Stimulated activated naive CD8-positive, alpha-beta T cell treated with anti-CD3 and anti-CD28 coated beads, Interleukin-15, amount 100 ng/mL, for 72 hours (primary cell): ENCODE results near the gene SLC25A34.
A peak's percentile ranks its signal among the peaks of the same experiment; 100 is the strongest.

Experiments used
- ATAC-seq: fragments of 150-1000 bp; cut with Tn5 transposase; 2 replicates; pipeline ENCODE4 v1.10.0; 2021; ENCODE audit warnings: mild to moderate bottlenecking, moderate library complexity
- DNase-seq, 2 donors: peaks; one replicate each; pipeline ENCODE4 v3.0.0; 2021 to 2022
- H3K27ac Mint-ChIP-seq, 2 donors: one replicate each; pipeline ENCODE4 v1.8.0; 2022; ENCODE audit warnings: mild to moderate bottlenecking in 2 of 2, mixed read lengths in 2 of 2, moderate library complexity in 2 of 2
- H3K27me3 Mint-ChIP-seq: one replicate; pipeline ENCODE4 v1.8.0; 2022; ENCODE audit warnings: mixed read lengths
- H3K4me1 Mint-ChIP-seq: one replicate; pipeline ENCODE4 v1.8.0; 2022; ENCODE audit warnings: mild to moderate bottlenecking, mixed read lengths
- H3K4me3 Mint-ChIP-seq, 2 donors: one replicate each; pipeline ENCODE4 v1.8.0; 2022; ENCODE audit warnings: mild to moderate bottlenecking in 2 of 2, mixed read lengths in 2 of 2, moderate library complexity in 1 of 2
- H3K9me3 Mint-ChIP-seq, 2 donors: one replicate each; pipeline ENCODE4 v1.8.0; 2022; ENCODE audit warnings: mixed read lengths in 2 of 2

The SLC25A34 gene

DNA sequence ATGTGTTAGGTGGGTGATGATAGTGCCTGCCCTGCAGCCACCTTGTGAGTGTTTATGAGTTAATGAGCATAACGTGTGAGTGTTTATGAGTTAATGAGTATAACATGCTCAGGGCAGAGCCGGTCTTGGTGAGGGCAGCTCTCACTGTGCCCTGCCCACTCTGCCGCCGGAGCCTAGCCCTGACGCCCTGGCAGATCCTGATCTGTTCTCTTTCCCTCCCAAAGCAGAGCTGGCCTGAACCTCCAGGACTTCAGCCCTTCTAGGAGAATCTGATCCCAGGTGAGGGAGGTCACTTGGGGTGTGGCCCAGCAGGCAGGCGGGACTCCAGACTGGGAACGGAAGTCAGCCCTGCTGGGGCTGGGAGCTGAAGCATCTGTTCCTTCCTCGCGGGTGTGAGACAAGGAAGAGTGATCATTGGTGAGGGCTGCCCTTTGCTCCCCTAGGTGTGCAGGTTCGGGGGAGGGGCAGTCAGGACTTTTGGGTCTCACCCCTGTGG, 28.3 kb downstream of the SLC25A34 start:
- ATAC-seq (no peak), DNase-seq (no peak)
- Mint-ChIP-seq H3K4me1 (no peaks in the 10 kb centered on the region), H3K27ac (no peak overlapping the region), H3K9me3 (no peaks in the 10 kb centered on the region), H3K4me3 (no peak overlapping the region), H3K27me3 (peaks cover 52% of the 10 kb centered on the region)

DNA sequence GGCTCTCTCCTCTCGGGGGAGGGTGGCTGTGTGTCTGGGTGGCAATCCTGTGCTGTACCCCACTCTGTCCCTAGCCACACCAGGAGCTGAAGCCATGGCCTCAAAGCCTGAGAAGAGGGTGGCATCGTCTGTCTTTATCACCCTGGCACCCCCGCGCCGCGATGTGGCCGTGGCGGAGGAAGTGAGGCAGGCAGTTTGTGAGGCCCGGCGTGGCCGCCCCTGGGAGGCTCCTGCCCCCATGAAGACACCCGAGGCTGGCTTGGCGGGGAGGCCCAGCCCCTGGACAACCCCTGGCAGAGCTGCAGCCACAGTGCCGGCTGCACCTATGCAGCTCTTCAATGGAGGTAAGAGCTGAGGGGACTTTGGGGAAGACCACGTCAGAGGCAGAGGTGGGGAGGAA, 28.8 kb downstream of the SLC25A34 start:
- Mint-ChIP-seq H3K9me3 (no peaks in the 10 kb centered on the region), H3K4me3 (no peak overlapping the region), H3K27ac (no peak overlapping the region), H3K4me1 (no peaks in the 10 kb centered on the region), H3K27me3 (peaks cover 46% of the 10 kb centered on the region)
- no peak for ATAC-seq
- no peak for DNase-seq

DNA sequence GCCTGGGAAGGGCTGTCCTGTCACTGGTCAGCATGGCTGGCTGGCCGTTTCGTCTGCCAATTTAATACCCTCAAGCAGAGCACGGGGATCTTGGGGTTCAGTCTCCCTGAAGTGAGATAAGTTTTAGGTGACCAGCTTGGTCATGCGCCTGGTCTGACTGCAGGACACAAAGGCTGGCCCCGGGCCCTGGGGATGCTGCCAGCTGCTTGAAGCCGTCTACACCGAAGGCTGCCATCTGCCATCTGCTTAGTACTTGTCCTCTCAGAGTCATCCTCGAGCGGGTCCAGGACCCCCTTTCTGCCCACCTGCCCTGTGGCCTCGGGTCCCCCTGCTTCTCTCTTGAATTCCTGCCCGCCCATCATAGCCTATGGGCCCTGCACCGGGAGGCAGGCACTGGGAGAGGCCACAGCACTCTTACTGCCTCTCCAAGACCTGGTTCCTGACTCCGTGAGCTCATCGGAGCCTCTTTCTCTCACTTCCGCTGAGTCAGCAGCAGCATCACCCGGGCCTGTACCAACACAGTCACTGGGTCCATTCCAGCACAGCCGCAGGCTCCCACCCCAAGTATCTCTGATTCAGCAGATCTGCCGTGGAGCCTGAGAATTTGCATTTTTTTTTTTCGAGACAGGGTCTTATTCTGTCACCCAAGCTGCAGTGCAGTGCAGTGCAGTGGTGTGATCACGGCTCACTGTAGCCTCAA, 29.6 kb downstream of the SLC25A34 start:
- Mint-ChIP-seq H3K4me3 (no peak overlapping the region), H3K27ac (peak overlapping the region in 1 of 2 donors; percentile 16), H3K9me3 (no peaks in the 10 kb centered on the region), H3K27me3 (peaks cover 43% of the 10 kb centered on the region), H3K4me1 (no peaks in the 10 kb centered on the region)
- no peak for ATAC-seq
- no peak for DNase-seq

DNA sequence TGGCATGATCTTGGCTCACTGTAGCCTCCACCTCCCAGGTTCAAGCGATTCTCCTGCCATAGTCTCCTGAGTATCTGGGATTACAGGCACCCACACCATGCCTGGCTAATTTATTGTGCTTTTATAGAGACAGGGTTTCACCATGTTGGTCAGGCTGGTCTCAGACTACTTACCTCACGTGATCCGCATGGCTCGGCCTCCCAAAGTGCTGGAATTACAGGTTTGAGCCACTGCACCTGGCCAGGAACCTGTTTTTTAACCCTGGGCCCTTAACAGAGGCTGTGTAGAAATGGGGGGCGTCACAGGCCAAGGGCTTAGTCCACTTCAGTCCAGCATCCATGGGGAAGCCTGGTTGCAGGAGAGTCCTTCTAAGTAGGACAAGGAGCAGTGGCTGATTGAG, 31.9 kb downstream of the SLC25A34 start:
- Mint-ChIP-seq H3K27ac (no peak overlapping the region), H3K27me3 (peaks cover 39% of the 10 kb centered on the region), H3K9me3 (no peaks in the 10 kb centered on the region), H3K4me1 (no peaks in the 10 kb centered on the region), H3K4me3 (no peak overlapping the region)
- ATAC-seq (no peak), DNase-seq (no peak)

DNA sequence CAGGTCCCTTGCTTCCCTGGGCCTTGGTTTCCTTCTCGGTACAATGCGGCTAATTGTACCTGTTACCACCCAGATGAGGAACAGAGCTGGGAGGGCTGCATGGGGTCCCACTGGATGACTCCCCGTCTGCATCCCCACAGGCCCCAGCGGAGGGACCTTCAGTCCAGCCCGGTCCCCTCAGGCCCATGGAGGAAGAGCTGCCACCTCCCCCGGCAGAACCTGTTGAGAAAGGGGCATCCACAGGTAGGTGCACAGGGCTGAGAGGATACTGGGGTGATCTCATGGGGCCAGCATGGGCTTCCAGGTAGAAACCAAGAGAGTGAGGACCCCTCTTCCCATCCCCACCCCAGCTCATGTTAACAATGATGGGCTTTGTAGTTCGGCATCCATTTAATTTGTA, 32.3 kb downstream of the SLC25A34 start:
- Mint-ChIP-seq H3K27ac (no peak overlapping the region), H3K4me1 (no peaks in the 10 kb centered on the region), H3K4me3 (no peak overlapping the region), H3K27me3 (peaks cover 39% of the 10 kb centered on the region), H3K9me3 (no peaks in the 10 kb centered on the region)
- ATAC-seq (no peak), DNase-seq (no peak)

DNA sequence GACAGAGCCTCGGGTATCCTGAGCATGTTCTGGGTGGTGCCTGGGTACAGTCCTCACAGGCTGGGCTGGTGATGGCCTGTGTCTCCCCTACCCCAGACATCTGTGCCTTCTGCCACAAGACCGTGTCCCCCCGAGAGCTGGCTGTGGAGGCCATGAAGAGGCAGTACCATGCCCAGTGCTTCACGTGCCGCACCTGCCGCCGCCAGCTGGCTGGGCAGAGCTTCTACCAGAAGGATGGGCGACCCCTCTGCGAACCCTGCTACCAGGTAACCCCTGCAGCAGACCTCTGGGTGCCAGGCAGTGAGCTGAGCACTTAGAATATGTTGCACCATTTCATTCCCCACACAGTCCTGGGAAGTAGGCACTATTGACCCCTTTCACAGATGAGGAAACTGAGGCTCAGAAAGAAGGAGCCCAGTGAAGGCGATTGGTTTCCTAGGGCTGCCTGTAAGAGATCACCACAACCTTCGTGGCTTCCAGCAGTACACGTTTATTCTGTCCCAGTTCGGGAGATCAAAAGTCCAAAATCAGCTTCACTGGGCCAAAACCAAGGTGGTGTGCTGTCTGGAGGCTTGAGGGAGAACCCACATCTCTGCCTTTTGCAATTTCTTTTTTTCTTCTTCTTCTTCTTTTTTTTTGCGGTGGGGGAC, 34.4 kb downstream of the SLC25A34 start:
- Mint-ChIP-seq H3K4me1 (no peaks in the 10 kb centered on the region), H3K27me3 (peaks cover 27% of the 10 kb centered on the region), H3K9me3 (no peaks in the 10 kb centered on the region), H3K27ac (peak overlapping the region in 1 of 2 donors; percentile 72), H3K4me3 (no peak overlapping the region)
- ATAC-seq = no peak
- no peak for DNase-seq

DNA sequence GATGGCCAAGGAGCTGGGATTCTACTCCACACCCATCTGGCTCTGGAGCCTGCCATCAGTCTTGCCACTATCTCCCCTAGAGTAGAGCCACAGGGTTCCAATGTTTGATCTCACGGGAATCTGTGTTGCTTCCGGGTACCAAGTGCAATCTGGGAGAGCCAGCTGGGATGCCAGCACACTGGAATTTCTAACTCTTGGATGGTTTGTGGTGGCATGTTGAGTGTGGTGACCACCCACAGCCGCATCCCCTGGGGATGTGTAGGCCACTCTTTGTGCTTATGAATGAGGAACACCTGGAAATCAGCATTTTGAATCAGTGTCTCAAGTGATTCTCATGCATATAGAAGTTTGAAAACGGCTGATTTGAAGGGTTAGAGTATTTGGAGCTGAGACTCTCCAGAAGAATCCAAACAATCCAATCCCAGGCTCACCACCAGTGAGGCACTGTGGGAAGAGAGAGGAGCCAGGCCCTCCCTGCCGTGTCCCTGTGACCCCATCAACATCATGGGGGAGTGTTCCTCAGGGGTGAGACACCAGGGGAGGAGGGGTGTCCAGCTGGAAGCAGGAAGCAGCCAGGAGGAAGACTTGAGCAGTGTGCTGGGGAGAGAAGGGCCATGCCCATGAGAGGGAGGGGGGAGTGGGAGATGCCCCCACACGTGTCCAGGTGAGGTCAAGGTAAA, 35.9 kb downstream of the SLC25A34 start:
- no peaks in the 10 kb centered on the region for H3K9me3 Mint-ChIP-seq
- peaks cover 21% of the 10 kb centered on the region for H3K27me3 Mint-ChIP-seq
- H3K4me1 Mint-ChIP-seq = no peaks in the 10 kb centered on the region
- no peak overlapping the region for H3K27ac Mint-ChIP-seq
- no peak for ATAC-seq
- no peak for DNase-seq
- no peak overlapping the region for H3K4me3 Mint-ChIP-seq

DNA sequence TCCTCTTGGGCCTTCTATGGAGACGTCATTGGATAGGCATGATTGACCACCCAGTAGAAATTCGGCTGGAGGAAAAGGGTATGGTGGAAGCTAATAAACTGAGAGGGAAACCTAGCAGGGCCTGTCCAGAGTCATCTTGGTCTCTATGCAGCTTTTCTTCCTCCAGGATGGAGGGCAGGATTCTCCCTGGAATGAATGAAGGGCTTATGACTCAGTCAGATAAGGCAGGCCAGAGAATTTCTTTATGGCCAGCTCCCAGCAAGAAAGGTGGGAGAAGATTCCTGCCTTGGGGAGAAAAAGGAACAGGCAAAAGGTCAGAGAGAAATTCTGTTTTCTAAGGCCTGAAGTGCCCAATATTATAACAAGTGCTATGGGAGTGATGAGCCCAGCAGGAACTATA, 39.6 kb downstream of the SLC25A34 start:
- DNase-seq (no peak), ATAC-seq (no peak)
- Mint-ChIP-seq H3K27me3 (peaks cover 18% of the 10 kb centered on the region), H3K4me1 (no peaks in the 10 kb centered on the region), H3K9me3 (no peaks in the 10 kb centered on the region), H3K4me3 (no peak overlapping the region), H3K27ac (no peak overlapping the region)

DNA sequence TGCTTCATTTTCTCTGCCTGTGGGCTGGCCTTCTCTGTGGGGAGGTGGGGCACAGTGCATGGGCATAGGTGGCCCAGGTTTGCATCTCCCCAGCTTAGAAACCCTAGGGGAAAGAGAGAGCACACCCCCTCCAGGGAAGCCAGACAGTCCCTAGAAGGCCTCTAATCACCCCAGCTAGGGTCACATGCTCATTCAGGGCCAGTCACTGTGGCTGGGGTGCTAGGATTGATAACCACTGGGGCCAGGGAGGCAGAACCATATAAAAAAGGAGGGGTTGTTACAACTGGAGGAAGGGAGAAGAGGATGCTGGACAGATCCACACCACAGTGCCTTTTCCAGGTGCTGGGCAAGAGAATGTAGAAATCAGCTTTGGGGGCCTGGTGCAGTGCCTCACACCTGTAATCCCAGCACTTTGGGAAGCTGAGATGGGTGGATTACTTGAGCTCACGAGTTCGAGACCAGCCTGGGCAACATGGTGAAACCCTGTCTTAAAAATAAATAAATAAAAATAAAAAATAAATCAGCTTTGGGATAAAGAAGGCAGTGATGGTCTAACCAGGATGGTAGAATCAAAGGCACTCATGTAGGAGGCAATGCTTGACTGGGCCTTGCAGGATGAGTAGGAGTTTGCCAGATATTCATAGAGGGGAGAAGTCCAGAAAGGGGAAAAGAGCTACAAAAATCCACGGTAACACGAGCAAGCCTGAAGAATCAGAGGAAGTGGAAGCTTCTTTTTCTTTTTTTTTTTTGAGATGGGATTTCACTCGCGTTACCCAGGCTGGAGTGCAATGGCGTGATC, 42.0 kb downstream of the SLC25A34 start:
- Mint-ChIP-seq H3K27me3 (peaks cover 7% of the 10 kb centered on the region), H3K9me3 (no peaks in the 10 kb centered on the region), H3K4me1 (no peaks in the 10 kb centered on the region), H3K4me3 (no peak overlapping the region), H3K27ac (no peak overlapping the region)
- DNase-seq (no peak), ATAC-seq (no peak)

DNA sequence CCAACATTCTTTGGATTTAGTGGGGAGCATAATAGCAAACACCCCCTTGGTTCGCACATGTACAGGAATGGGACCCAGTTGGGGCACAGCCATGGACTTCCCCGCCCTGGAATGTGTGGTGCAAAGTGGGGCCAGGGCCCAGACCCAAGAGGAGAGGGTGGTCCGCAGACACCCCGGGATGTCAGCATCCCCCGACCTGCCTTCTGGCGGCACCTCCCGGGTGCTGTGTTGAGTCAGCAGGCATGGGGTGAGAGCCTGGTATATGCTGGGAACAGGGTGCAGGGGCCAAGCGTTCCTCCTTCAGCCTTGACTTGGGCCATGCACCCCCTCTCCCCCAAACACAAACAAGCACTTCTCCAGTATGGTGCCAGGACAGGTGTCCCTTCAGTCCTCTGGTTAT, 49.6 kb downstream of the SLC25A34 start:
- peaks cover 5% of the 10 kb centered on the region for H3K4me1 Mint-ChIP-seq
- H3K27ac Mint-ChIP-seq = no peak overlapping the region
- no peak for DNase-seq
- no peak overlapping the region for H3K4me3 Mint-ChIP-seq
- no peak for ATAC-seq
- no peaks in the 10 kb centered on the region for H3K9me3 Mint-ChIP-seq
- H3K27me3 Mint-ChIP-seq = peaks cover 24% of the 10 kb centered on the region

DNA sequence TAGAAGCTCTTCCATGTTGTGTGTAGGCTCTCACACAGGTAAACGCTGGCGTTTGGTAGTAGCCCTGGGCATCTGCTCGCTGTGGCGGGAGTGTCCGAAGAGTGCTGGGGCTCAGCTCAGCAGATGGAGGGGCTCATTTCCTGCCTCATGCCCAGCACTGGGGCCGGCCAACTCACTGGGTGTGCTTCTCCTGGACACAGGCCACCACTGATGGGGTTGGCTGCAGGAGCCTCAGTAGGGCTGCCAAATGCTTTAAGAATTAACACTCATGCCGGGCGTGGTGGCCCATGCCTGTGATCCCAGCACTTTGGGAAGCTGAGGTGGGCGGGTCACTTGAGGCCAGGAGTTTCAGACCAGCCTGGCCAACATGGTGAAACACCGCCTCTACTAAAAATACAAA, 50.5 kb downstream of the SLC25A34 start:
- H3K4me1 Mint-ChIP-seq = peaks cover 5% of the 10 kb centered on the region
- ATAC-seq = no peak
- peaks cover 25% of the 10 kb centered on the region for H3K27me3 Mint-ChIP-seq
- no peak overlapping the region for H3K27ac Mint-ChIP-seq
- DNase-seq = no peak
- H3K9me3 Mint-ChIP-seq = no peaks in the 10 kb centered on the region
- no peak overlapping the region for H3K4me3 Mint-ChIP-seq

DNA sequence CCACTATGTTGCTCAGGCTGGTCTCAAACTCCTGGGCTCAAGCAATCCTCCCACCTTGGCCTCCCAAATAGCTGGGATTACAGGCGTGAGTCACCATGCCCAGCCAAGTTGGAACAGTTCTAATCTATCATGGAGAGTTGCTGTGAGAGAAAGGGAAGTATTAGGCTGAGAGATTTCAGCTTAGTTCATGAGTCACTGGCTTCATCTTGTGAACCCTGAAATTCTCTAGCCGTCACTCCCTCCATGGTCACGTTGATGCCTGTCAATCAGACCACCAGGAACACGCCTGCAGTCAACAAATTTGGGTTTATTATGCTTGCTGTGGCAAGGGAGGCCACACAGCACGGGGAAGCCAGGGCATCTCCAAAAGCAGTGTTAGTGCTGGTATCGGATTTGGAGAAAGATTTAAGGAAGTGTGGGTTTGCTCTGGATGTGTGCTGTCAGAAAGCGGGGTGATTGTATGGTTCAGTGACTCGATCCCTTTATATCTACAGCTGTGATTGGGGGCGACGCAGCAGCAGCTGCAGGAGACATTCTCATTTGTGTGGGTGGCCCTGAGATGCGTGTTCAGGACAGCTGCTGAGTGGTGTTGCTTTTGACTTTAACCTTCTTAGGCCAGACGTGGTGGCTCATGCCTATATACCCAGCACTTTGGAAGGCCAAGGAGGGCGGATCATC, 52.7 kb downstream of the SLC25A34 start:
- Mint-ChIP-seq H3K27ac (no peak overlapping the region), H3K4me1 (peaks cover 10% of the 10 kb centered on the region), H3K9me3 (no peaks in the 10 kb centered on the region), H3K4me3 (no peak overlapping the region), H3K27me3 (peaks cover 25% of the 10 kb centered on the region)
- DNase-seq (no peak), ATAC-seq (no peak)
